T-helper 2 cell treated with Interferon-gamma antibody and Interleukin-4, amounts not matched to agents 5 μg/mL and 100 μg/mL, for 36 hours (primary cell): Measurements from ENCODE around the gene LRMDA.

Experiments
- DNase-seq: peaks from one replicate; pipeline ENCODE4 v3.0.0; 2021; ENCODE audit warnings: low spot score
- H3K27ac Mint-ChIP-seq: one replicate; pipeline ENCODE4 v1.8.0; 2021; ENCODE audit warnings: mild to moderate bottlenecking, mixed read lengths
- H3K27me3 Mint-ChIP-seq: one replicate; pipeline ENCODE4 v1.8.0; 2021; ENCODE audit warnings: low read depth, mixed read lengths
- H3K36me3 Mint-ChIP-seq: one replicate; pipeline ENCODE4 v1.8.0; 2021; ENCODE audit warnings: low read depth, mixed read lengths
- H3K4me1 Mint-ChIP-seq: one replicate; pipeline ENCODE4 v1.8.0; 2021; ENCODE audit warnings: low read depth, mixed read lengths
- H3K4me3 Mint-ChIP-seq: one replicate; pipeline ENCODE4 v1.8.0; 2022; ENCODE audit warnings: mild to moderate bottlenecking, moderate library complexity, mixed read lengths
- H3K9me3 Mint-ChIP-seq: one replicate; pipeline ENCODE4 v1.8.0; 2021; ENCODE audit warnings: mixed read lengths

LRMDA gene

GRCh38 chr10:75555323-75555722 is 123.9 kb downstream of the LRMDA start:
- Mint-ChIP-seq H3K4me3 (no peak overlapping the region), H3K27me3 (no peaks in the 10 kb centered on the region), H3K4me1 (no peaks in the 10 kb centered on the region), H3K9me3 (no peaks in the 10 kb centered on the region), H3K27ac (no peak overlapping the region), H3K36me3 (no peaks in the 10 kb centered on the region)
- no peak for DNase-seq

GRCh38 chr10:75556320-75556719 is 124.9 kb downstream of the LRMDA start:
- no peak overlapping the region for H3K4me3 Mint-ChIP-seq
- H3K4me1 Mint-ChIP-seq = no peaks in the 10 kb centered on the region
- H3K36me3 Mint-ChIP-seq = no peaks in the 10 kb centered on the region
- no peak for DNase-seq
- no peak overlapping the region for H3K27ac Mint-ChIP-seq
- H3K27me3 Mint-ChIP-seq = no peaks in the 10 kb centered on the region
- H3K9me3 Mint-ChIP-seq = no peaks in the 10 kb centered on the region

DNA sequence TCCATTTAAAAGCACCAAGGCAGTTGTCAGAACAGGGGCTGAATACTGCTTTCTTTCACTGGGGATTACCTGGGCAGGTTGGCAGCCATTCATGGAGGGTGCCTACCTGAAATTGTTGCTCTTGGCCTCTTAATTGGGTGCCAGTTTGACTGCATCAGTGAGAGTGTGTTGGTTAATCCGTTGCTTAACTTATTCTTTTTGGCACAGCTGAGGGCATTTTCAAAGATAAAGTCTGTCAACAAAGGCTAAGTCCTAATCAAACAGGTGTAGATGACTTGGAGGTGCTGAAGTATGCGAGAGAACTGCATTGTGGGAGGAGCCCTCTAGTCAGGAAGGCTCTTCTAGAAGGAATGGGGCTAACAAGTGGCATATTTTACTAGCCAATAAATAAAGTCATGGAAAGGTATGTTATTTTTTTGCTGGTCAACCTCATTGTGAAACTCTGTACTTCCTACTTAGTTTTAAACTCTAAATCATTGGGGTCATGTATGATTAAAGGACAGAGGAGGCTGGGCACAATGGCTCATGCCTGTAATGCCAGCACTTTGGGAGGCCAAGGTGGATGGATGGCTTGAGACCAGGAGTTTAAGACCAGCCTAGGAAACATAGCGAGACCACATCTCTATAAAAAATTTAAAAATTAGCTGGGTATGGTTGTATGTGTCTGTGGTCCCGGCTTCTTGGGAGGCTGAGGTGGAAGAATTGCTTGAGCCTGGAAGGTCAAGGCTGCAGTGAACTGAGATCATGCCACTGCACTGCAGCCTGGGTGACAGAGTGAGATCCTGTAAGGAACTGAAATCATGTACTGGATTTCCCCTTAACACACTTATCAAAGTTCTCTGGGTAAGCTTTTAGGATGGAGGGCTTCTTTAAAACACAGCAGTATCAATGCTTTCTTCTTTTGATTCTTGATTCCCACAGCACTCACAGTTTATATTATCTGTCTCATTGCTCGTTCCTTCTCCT is 134.1 kb downstream of the LRMDA start:
- Mint-ChIP-seq H3K36me3 (no peaks in the 10 kb centered on the region), H3K9me3 (peaks cover 14% of the 10 kb centered on the region), H3K27ac (no peak overlapping the region), H3K27me3 (no peaks in the 10 kb centered on the region), H3K4me3 (no peak overlapping the region), H3K4me1 (no peaks in the 10 kb centered on the region)
- no peak for DNase-seq

GRCh38 chr10:75568450-75569130 is 137.2 kb downstream of the LRMDA start:
- Mint-ChIP-seq H3K36me3 (no peaks in the 10 kb centered on the region), H3K9me3 (peaks cover 20% of the 10 kb centered on the region), H3K4me3 (no peak overlapping the region), H3K4me1 (no peaks in the 10 kb centered on the region), H3K27ac (no peak overlapping the region), H3K27me3 (no peaks in the 10 kb centered on the region)
- DNase-seq = no peak

GRCh38 chr10:75569506-75569905 is 138.1 kb downstream of the LRMDA start:
- H3K9me3 Mint-ChIP-seq = peaks cover 23% of the 10 kb centered on the region

GRCh38 chr10:75572478-75572877 is 141.1 kb downstream of the LRMDA start:
- H3K4me1 Mint-ChIP-seq = no peaks in the 10 kb centered on the region
- H3K9me3 Mint-ChIP-seq = peaks cover 33% of the 10 kb centered on the region
- no peak for DNase-seq
- H3K27ac Mint-ChIP-seq = no peak overlapping the region
- no peaks in the 10 kb centered on the region for H3K27me3 Mint-ChIP-seq
- H3K4me3 Mint-ChIP-seq = no peak overlapping the region
- H3K36me3 Mint-ChIP-seq = no peaks in the 10 kb centered on the region

More at GRCh38 chr10:75569506-75569905, 138.1 kb downstream of the LRMDA start:
- Mint-ChIP-seq H3K36me3 (no peaks in the 10 kb centered on the region), H3K4me1 (no peaks in the 10 kb centered on the region), H3K27ac (no peak overlapping the region), H3K27me3 (no peaks in the 10 kb centered on the region), H3K4me3 (no peak overlapping the region)
- no peak for DNase-seq

DNA sequence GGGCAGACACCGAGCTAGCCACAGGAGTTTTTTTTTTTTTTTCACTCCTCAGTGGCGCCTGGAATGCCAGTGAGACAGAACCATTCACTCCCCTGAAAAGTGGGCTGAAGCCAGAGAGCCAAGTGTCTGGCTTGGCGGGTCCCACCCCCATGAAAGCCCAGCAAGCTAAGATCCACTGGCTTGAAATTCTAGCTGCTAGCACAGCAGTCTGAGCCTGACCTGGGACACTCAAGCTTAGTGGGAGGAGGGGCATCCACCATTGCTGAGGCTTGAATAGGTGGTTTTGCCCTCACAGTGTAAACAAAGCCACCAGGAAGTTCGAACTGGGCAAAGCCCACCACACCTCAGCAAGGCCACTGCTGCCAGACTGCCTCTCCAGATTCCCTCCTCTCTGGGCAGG is 144.5 kb downstream of the LRMDA start:
- no peaks in the 10 kb centered on the region for H3K27me3 Mint-ChIP-seq
- no peak for DNase-seq
- no peak overlapping the region for H3K4me3 Mint-ChIP-seq
- no peaks in the 10 kb centered on the region for H3K4me1 Mint-ChIP-seq
- peaks cover 28% of the 10 kb centered on the region for H3K9me3 Mint-ChIP-seq
- H3K27ac Mint-ChIP-seq = no peak overlapping the region
- no peaks in the 10 kb centered on the region for H3K36me3 Mint-ChIP-seq

- Mint-ChIP-seq H3K27ac (no peak overlapping the region), H3K36me3 (no peaks in the 10 kb centered on the region), H3K4me1 (no peaks in the 10 kb centered on the region), H3K4me3 (no peak overlapping the region), H3K9me3 (peaks cover 17% of the 10 kb centered on the region), H3K27me3 (no peaks in the 10 kb centered on the region)
- DNase-seq = no peak
Measured at GRCh38 chr10:75582102-75582501, 150.7 kb downstream of the LRMDA start.

DNA sequence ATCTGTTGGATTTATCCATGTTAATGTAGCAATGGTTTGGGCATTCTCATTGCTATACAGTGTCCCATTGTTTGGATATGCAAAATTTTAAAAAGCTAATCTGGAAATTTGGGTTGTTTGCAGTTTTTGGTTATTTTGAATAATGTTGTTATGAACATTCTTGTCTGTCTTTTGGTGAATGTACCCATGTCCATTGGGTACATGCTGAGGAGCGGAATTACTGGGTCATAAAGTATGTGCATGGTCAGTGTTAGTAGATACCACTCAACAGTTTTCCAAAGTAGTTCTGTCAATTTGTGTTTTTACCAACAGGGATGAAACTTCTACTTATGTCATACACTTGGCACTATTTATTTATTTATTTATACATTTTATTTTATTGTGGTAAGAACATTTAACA is 153.9 kb downstream of the LRMDA start:
- DNase-seq = no peak
- Mint-ChIP-seq H3K27me3 (no peaks in the 10 kb centered on the region), H3K4me3 (no peak overlapping the region), H3K27ac (no peak overlapping the region), H3K4me1 (no peaks in the 10 kb centered on the region), H3K9me3 (peaks cover 14% of the 10 kb centered on the region), H3K36me3 (no peaks in the 10 kb centered on the region)

DNA sequence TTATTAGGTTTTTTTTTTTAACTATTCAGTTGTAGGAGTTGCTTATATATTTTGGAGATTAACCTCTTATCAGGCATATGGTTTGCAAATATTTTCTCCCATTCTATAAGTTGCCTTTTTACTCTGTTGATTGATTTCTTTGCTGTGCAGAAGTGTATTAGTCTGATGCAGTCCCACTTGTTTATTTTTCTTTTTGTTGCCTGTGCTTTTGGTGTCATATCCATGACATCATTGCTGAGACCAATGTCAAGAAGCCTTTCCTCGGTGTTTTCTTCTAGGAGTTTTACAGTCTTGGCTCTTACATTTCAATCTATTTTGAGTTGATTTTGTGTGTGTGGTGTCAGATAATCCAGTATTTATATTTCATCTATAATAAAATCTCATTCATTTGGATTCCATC is 155.4 kb downstream of the LRMDA start:
- no peaks in the 10 kb centered on the region for H3K36me3 Mint-ChIP-seq
- H3K4me3 Mint-ChIP-seq = no peak overlapping the region
- H3K4me1 Mint-ChIP-seq = no peaks in the 10 kb centered on the region
- no peak overlapping the region for H3K27ac Mint-ChIP-seq
- H3K27me3 Mint-ChIP-seq = no peaks in the 10 kb centered on the region
- DNase-seq = no peak
- H3K9me3 Mint-ChIP-seq = peaks cover 7% of the 10 kb centered on the region

- H3K4me1 Mint-ChIP-seq = no peaks in the 10 kb centered on the region
- H3K4me3 Mint-ChIP-seq = no peak overlapping the region
- no peak overlapping the region for H3K27ac Mint-ChIP-seq
- H3K9me3 Mint-ChIP-seq = peaks cover 1% of the 10 kb centered on the region
- no peaks in the 10 kb centered on the region for H3K36me3 Mint-ChIP-seq
- no peaks in the 10 kb centered on the region for H3K27me3 Mint-ChIP-seq
- no peak for DNase-seq
Measured at GRCh38 chr10:75588031-75588430, 156.6 kb downstream of the LRMDA start.

DNA sequence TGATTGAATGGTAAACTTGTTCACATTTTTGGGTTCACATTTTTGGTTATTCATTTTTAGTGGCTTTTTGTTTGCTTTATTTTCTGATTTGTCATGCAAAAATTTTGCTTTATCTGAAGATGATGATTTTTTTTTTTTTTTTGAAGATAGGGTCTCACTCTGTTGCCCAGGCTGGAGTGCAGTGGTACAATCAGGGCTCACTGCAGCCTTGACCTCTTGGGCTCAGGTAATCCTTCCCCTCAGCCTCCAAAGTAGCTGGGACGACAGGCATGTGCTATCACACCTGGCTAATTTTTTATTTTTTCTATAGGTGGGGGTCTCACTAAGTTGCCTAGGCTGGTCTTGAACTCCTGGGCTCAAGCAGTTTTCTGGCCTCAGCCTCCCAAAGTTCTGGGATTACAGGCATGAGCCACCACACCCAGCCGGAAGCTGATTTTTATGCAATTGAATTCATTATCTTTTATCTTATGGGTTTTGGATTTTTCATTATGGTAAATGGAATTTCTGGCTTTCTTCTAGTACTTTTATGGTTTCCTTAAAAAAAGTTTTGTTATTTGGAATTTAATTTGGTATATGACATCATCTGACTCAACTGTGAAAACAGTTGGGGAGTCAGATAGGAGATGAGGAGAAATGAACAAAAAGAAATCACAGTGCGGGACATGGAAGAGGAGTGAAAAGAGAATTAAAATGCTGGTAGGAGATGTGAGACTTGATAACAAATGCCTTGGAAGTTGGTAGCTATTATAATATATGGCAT is 158.7 kb downstream of the LRMDA start:
- Mint-ChIP-seq H3K9me3 (no peaks in the 10 kb centered on the region), H3K27me3 (no peaks in the 10 kb centered on the region), H3K36me3 (no peaks in the 10 kb centered on the region), H3K27ac (no peak overlapping the region), H3K4me1 (no peaks in the 10 kb centered on the region), H3K4me3 (no peak overlapping the region)
- no peak for DNase-seq

DNA sequence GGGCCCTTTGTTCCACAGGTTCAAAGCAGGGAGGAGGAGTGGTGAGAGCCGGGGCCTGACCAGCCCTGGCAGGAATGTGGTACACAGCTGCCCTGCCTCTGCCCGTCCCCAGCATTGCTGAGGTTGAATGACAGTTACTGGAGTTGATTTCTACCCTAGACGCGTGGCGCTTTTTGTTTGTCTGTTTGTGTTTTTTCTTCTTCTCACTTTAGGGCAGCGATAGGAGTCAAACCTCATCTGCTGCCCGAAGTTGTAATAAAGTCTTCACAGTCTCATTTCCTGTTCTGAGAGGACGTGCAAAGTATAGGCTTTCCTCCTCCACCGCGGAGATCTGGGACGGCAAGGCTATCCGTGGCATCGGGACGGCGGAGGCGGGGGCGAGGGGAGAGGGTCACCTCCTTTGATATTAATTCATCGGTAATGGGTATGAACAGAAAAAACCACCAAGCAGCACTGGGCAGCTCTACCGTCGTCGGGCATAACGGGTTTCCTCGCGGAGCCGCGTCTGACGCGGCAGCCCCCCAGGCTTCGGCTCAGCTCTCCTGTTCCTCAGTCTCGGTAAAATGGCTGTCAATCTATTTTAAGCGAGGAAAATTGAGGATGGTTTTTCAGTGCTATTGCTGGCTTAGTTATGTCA is 160.8 kb downstream of the LRMDA start:
- H3K27me3 Mint-ChIP-seq = no peaks in the 10 kb centered on the region
- H3K4me3 Mint-ChIP-seq = no peak overlapping the region
- H3K4me1 Mint-ChIP-seq = no peaks in the 10 kb centered on the region
- H3K27ac Mint-ChIP-seq = no peak overlapping the region
- DNase-seq = no peak
- H3K9me3 Mint-ChIP-seq = no peaks in the 10 kb centered on the region
- H3K36me3 Mint-ChIP-seq = no peaks in the 10 kb centered on the region
